ENCODE data around the gene MAP7. TPM values are rescaled to one million over a fixed set of nuclear protein-coding genes. Genes with fewer than 3 reads are reported as not detected.
A peak's percentile ranks its signal among the peaks of the same experiment; 100 is the strongest.

Gene MAP7
- total and polyA plus RNA-seq, 2 experiments from 2014 or later, result 44.7 to 49.2 TPM

- Histone ChIP-seq H3K9me2 (ENCODE audit: insufficient read depth) (no peaks in the 10 kb centered on the region), H3K36me3 (ENCODE audit: insufficient read depth) (no peaks in the 10 kb centered on the region), H2AFZ (no peak overlapping the region), H4K20me1 (replicated peaks; ENCODE audit: insufficient read depth) (no peaks in the 10 kb centered on the region), H3K4me3 (no peak overlapping the region), H3K27ac (ENCODE audit: low read depth) (no peak overlapping the region), H3F3A (replicated peaks; ENCODE audit: low read depth) (no peaks in the 10 kb centered on the region), H3K27me3 (ENCODE audit: insufficient read depth) (no peaks in the 10 kb centered on the region), H3K4me1 (ENCODE audit: insufficient read depth) (peaks cover 42% of the 10 kb centered on the region), H3K4me2 (no peak overlapping the region), H3K79me2 (replicated peaks; ENCODE audit: insufficient read depth) (peaks cover 87% of the 10 kb centered on the region)
- Mint-ChIP-seq H3K36me3 (ENCODE audit: low read depth) (peaks cover 16% of the 10 kb centered on the region; the same call in 2 of the 3 replicates), H3K4me1 (peaks cover 26% of the 10 kb centered on the region), H3K27ac (no peak overlapping the region), H3K9me3 (peaks cover 10% of the 10 kb centered on the region), H3K4me3 (no peak overlapping the region), H3K27me3 (ENCODE audit: insufficient read depth, low read depth, poor library complexity) (no peaks in the 10 kb centered on the region)
- TF ChIP-seq ZNF331 (CRISPR knock-in tag; IDR thresholded peaks at IDR 0.05; ENCODE audit: low read depth) (no peak), STAT1 (IDR thresholded peaks at IDR 0.05; ENCODE audit: unreplicated experiment) (no peak), POLR2AphosphoS5 (IDR thresholded peaks at IDR 0.05; ENCODE audit: low read depth) (no peak), JUNB (IDR thresholded peaks at IDR 0.05; ENCODE audit: unreplicated experiment) (no peak), NANOG (IDR thresholded peaks at IDR 0.05; ENCODE audit: borderline replicate concordance) (no peak), EZH2phosphoT487 (IDR thresholded peaks at IDR 0.05; ENCODE audit: unreplicated experiment) (no peak), ZNF114 (CRISPR knock-in tag; IDR thresholded peaks at IDR 0.05) (no peak), CREB1 (CRISPR knock-in tag; IDR thresholded peaks at IDR 0.05; ENCODE audit: low read depth) (no peak), EZH2 (IDR thresholded peaks at IDR 0.05; ENCODE audit: low read depth, unreplicated experiment) (no peak)
- TF ChIP-seq, protein P1, sequence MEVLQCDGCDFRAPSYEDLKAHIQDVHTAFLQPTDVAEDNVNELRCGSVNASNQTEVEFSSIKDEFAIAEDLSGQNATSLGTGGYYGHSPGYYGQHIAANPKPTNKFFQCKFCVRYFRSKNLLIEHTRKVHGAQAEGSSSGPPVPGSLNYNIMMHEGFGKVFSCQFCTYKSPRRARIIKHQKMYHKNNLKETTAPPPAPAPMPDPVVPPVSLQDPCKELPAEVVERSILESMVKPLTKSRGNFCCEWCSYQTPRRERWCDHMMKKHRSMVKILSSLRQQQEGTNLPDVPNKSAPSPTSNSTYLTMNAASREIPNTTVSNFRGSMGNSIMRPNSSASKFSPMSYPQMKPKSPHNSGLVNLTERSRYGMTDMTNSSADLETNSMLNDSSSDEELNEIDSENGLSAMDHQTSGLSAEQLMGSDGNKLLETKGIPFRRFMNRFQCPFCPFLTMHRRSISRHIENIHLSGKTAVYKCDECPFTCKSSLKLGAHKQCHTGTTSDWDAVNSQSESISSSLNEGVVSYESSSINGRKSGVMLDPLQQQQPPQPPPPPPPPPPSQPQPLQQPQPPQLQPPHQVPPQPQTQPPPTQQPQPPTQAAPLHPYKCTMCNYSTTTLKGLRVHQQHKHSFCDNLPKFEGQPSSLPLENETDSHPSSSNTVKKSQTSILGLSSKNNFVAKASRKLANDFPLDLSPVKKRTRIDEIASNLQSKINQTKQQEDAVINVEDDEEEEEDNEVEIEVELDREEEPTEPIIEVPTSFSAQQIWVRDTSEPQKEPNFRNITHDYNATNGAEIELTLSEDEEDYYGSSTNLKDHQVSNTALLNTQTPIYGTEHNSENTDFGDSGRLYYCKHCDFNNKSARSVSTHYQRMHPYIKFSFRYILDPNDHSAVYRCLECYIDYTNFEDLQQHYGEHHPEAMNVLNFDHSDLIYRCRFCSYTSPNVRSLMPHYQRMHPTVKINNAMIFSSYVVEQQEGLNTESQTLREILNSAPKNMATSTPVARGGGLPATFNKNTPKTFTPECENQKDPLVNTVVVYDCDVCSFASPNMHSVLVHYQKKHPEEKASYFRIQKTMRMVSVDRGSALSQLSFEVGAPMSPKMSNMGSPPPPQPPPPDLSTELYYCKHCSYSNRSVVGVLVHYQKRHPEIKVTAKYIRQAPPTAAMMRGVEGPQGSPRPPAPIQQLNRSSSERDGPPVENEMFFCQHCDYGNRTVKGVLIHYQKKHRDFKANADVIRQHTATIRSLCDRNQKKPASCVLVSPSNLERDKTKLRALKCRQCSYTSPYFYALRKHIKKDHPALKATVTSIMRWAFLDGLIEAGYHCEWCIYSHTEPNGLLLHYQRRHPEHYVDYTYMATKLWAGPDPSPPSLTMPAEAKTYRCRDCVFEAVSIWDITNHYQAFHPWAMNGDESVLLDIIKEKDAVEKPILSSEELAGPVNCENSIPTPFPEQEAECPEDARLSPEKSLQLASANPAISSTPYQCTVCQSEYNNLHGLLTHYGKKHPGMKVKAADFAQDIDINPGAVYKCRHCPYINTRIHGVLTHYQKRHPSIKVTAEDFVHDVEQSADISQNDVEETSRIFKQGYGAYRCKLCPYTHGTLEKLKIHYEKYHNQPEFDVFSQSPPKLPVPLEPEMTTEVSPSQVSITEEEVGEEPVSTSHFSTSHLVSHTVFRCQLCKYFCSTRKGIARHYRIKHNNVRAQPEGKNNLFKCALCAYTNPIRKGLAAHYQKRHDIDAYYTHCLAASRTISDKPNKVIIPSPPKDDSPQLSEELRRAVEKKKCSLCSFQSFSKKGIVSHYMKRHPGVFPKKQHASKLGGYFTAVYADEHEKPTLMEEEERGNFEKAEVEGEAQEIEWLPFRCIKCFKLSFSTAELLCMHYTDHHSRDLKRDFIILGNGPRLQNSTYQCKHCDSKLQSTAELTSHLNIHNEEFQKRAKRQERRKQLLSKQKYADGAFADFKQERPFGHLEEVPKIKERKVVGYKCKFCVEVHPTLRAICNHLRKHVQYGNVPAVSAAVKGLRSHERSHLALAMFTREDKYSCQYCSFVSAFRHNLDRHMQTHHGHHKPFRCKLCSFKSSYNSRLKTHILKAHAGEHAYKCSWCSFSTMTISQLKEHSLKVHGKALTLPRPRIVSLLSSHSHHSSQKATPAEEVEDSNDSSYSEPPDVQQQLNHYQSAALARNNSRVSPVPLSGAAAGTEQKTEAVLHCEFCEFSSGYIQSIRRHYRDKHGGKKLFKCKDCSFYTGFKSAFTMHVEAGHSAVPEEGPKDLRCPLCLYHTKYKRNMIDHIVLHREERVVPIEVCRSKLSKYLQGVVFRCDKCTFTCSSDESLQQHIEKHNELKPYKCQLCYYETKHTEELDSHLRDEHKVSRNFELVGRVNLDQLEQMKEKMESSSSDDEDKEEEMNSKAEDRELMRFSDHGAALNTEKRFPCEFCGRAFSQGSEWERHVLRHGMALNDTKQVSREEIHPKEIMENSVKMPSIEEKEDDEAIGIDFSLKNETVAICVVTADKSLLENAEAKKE (CRISPR knock-in tag; IDR thresholded peaks at IDR 0.05), result no peak
- TF ChIP-seq, protein P2, sequence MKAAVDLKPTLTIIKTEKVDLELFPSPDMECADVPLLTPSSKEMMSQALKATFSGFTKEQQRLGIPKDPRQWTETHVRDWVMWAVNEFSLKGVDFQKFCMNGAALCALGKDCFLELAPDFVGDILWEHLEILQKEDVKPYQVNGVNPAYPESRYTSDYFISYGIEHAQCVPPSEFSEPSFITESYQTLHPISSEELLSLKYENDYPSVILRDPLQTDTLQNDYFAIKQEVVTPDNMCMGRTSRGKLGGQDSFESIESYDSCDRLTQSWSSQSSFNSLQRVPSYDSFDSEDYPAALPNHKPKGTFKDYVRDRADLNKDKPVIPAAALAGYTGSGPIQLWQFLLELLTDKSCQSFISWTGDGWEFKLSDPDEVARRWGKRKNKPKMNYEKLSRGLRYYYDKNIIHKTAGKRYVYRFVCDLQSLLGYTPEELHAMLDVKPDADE (IDR thresholded peaks at IDR 0.05), result no peak
- TF ChIP-seq, protein P3, sequence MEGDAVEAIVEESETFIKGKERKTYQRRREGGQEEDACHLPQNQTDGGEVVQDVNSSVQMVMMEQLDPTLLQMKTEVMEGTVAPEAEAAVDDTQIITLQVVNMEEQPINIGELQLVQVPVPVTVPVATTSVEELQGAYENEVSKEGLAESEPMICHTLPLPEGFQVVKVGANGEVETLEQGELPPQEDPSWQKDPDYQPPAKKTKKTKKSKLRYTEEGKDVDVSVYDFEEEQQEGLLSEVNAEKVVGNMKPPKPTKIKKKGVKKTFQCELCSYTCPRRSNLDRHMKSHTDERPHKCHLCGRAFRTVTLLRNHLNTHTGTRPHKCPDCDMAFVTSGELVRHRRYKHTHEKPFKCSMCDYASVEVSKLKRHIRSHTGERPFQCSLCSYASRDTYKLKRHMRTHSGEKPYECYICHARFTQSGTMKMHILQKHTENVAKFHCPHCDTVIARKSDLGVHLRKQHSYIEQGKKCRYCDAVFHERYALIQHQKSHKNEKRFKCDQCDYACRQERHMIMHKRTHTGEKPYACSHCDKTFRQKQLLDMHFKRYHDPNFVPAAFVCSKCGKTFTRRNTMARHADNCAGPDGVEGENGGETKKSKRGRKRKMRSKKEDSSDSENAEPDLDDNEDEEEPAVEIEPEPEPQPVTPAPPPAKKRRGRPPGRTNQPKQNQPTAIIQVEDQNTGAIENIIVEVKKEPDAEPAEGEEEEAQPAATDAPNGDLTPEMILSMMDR (conservative IDR thresholded peaks at IDR 0.05; ENCODE audit: low read depth in 2 of 2), result no peak
- TF ChIP-seq, protein P4, sequence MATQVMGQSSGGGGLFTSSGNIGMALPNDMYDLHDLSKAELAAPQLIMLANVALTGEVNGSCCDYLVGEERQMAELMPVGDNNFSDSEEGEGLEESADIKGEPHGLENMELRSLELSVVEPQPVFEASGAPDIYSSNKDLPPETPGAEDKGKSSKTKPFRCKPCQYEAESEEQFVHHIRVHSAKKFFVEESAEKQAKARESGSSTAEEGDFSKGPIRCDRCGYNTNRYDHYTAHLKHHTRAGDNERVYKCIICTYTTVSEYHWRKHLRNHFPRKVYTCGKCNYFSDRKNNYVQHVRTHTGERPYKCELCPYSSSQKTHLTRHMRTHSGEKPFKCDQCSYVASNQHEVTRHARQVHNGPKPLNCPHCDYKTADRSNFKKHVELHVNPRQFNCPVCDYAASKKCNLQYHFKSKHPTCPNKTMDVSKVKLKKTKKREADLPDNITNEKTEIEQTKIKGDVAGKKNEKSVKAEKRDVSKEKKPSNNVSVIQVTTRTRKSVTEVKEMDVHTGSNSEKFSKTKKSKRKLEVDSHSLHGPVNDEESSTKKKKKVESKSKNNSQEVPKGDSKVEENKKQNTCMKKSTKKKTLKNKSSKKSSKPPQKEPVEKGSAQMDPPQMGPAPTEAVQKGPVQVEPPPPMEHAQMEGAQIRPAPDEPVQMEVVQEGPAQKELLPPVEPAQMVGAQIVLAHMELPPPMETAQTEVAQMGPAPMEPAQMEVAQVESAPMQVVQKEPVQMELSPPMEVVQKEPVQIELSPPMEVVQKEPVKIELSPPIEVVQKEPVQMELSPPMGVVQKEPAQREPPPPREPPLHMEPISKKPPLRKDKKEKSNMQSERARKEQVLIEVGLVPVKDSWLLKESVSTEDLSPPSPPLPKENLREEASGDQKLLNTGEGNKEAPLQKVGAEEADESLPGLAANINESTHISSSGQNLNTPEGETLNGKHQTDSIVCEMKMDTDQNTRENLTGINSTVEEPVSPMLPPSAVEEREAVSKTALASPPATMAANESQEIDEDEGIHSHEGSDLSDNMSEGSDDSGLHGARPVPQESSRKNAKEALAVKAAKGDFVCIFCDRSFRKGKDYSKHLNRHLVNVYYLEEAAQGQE (IDR thresholded peaks at IDR 0.05; ENCODE audit: unreplicated experiment), result no peak
- ATAC-seq (peak; percentile 36; the same call in 2 of the 3 replicates), DNase-seq (ENCODE audit: low spot score) (no peak)
Observed at GRCh38 chr6:136446579-136447187, 103.5 kb downstream of the MAP7 start.
